Measurements from ENCODE around the gene STXBP5L. TPM values are rescaled to one million over a fixed set of nuclear protein-coding genes. Genes with fewer than 3 reads are reported as not detected.
"Not testable (repeated sequence)": the region's sequence is repeated elsewhere in the genome, so short reads cannot be mapped to it uniquely, and the experiment has no call there.

Gene STXBP5L
- total RNA-seq, 2 donors from 2014 or later, result under 0.01 to 0.78 TPM

GRCh38 chr3:121072133-121072532 lies 164.1 kb downstream of the STXBP5L start:
- intact Hi-C loops (cut with DNase I), result no loop called here
- DNase-seq (no peak), ATAC-seq (no peak)
- 38 to 44% methylated on average over 6 of the region's 6 CpGs for WGBS, 2 donors
- Histone ChIP-seq H3K4me3 (no peak overlapping the region), H3K27me3 (no peaks in the 10 kb centered on the region), H3K9me3 (no peaks in the 10 kb centered on the region), H3K4me1 (no peaks in the 10 kb centered on the region), H3K36me3 (replicated peaks in 1 of 2; ENCODE audit: insufficient read depth in 1 of 2, low read depth in 2 of 2) (no peaks in the 10 kb centered on the region), H3K27ac (no peak overlapping the region)
- no peak for TF ChIP-seq POLR2A (IDR thresholded peaks at IDR 0.05)
- TF ChIP-seq, protein P1, sequence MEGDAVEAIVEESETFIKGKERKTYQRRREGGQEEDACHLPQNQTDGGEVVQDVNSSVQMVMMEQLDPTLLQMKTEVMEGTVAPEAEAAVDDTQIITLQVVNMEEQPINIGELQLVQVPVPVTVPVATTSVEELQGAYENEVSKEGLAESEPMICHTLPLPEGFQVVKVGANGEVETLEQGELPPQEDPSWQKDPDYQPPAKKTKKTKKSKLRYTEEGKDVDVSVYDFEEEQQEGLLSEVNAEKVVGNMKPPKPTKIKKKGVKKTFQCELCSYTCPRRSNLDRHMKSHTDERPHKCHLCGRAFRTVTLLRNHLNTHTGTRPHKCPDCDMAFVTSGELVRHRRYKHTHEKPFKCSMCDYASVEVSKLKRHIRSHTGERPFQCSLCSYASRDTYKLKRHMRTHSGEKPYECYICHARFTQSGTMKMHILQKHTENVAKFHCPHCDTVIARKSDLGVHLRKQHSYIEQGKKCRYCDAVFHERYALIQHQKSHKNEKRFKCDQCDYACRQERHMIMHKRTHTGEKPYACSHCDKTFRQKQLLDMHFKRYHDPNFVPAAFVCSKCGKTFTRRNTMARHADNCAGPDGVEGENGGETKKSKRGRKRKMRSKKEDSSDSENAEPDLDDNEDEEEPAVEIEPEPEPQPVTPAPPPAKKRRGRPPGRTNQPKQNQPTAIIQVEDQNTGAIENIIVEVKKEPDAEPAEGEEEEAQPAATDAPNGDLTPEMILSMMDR (IDR thresholded peaks at IDR 0.05), result no peak

DNA sequence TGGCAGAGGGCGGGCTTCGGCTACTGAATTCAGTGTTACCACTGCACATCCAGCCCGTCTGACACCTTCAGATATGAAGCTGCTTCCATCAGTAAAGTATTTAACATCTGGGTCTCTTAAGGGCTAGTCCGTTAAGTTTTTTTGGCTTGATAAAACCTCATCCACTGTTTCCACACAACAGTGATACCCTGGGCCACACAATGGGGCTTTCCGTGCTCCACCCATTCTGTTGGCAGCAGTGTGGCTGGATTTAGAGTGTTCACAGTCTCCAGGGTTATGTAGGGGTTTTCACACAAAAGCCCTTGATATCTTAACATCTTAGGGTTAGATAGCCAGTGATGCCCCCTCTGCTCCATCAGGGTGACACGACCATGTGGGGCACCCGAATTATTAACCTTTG lies 165.0 kb downstream of the STXBP5L start:
- intact Hi-C loops (cut with DNase I), result no loop called here
- Histone ChIP-seq H3K27me3 (no peaks in the 10 kb centered on the region), H3K4me1 (no peaks in the 10 kb centered on the region), H3K9me3 (no peaks in the 10 kb centered on the region), H3K27ac (no peak overlapping the region), H3K36me3 (replicated peaks in 1 of 2; ENCODE audit: insufficient read depth in 1 of 2, low read depth in 2 of 2) (no peaks in the 10 kb centered on the region), H3K4me3 (no peak overlapping the region)
- DNase-seq (no peak), ATAC-seq (no peak)
- TF ChIP-seq POLR2A (IDR thresholded peaks at IDR 0.05), result no peak
- TF ChIP-seq, protein P1 (IDR thresholded peaks at IDR 0.05), result no peak
- 87 to 88% methylated on average over 7 of the region's 7 CpGs for WGBS, 2 donors

DNA sequence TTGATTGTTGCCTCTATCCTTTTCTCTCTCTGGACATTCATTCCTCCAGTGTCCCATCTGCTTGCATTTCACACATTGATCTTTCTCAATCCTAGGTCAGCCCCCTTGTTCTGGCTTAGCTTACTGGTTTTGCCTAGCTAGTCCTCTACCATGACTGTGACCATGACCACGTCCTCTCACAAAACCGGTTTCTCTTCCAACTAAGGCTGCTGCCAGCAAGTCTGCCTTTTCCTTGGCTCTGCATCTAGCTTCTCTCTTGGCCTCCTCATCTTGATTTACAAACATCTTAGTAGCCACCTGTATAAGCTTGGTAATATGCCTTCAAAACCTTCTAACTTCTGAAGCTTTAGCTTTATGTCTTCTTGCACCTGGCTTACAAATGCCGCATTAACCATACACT lies 167.2 kb downstream of the STXBP5L start:
- TF ChIP-seq, protein P1 (IDR thresholded peaks at IDR 0.05), result no peak
- no peak for TF ChIP-seq POLR2A (IDR thresholded peaks at IDR 0.05)
- H3K27ac ChIP-seq, result no peak overlapping the region

DNA sequence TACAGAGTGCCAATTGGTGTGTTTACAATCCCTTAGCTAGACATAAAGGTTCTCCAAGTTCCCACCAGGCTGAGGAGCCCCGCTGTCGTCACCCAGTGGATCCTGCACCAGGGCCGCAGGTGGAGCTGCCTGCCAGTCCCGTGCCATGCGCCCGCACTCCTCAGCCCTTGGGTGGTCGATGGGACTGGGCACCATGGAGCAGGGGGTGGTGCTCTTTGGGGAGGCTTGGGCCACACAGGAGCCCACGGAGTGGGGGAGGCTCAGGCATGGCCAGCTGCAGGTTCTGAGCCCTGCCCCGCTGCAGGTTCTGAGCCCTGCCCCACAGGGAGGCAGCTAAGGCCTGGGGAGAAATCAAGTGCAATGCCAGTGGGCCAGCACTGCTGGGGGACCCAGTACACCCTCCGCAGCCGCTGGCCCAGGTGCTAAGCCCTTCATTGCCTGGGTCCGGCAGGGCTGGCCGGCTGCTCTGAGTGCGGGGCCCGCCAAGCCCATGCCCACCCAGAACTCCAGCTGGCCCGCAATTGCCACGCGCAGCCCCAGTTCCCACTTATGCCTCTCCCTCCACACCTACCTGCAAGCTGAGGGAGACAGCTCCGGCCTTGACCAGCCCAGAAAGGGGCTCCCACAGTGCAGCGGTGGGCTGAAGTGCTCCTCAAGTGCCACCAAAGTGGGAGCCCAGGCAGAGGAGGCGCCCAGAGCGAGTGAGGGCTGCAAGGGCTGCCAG lies 170.5 kb downstream of the STXBP5L start:
- DNase-seq; H3K4me1 ChIP-seq; H3K27ac ChIP-seq; H3K27me3 ChIP-seq; intact Hi-C loops (cut with DNase I); H3K36me3 ChIP-seq (replicated peaks in 1 of 2; ENCODE audit: insufficient read depth in 1 of 2, low read depth in 2 of 2); H3K9me3 ChIP-seq; ATAC-seq; H3K4me3 ChIP-seq: not testable (repeated sequence)
- 85 to 91% methylated on average over 5 to 18 of the region's 22 CpGs for WGBS, 2 donors

More for the DNA sequence above, 167.2 kb downstream of the STXBP5L start:
- Histone ChIP-seq H3K36me3 (replicated peaks in 1 of 2; ENCODE audit: insufficient read depth in 1 of 2, low read depth in 2 of 2) (no peaks in the 10 kb centered on the region), H3K4me1 (no peaks in the 10 kb centered on the region), H3K4me3 (no peak overlapping the region), H3K27me3 (no peaks in the 10 kb centered on the region), H3K9me3 (peaks cover 0 to 8% (median 0%) of the 10 kb centered on the region in 3 donors)
- intact Hi-C loops (cut with DNase I), result no loop called here
- WGBS, 2 donors, result 65 to 78% methylated on average over 3 of the region's 3 CpGs
- ATAC-seq (no peak), DNase-seq (no peak)

DNA sequence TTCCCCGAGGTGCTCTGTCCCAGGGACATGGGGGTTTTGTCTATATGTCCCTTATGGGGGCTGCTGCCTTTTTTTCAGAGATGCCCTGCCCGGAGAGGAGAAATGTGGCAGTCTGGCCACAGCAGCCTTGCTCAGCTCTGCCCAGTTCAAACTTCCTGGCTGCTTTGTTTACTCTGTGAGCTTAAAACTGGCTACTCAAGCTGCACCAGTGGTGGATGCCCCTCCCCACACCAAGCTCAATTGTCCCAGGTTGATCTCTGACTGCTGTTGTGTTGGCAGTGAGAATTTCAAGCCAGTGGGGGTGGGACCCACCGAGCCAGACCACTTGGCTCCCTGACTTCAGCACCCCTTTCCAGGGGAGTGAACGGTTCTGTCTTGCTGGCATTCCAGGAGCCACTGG lies 188.9 kb downstream of the STXBP5L start:
- Histone ChIP-seq H3K36me3 (replicated peaks in 1 of 2; ENCODE audit: insufficient read depth in 1 of 2, low read depth in 2 of 2) (no peaks in the 10 kb centered on the region), H3K27ac (no peak overlapping the region), H3K4me3 (no peak overlapping the region), H3K27me3 (no peaks in the 10 kb centered on the region), H3K4me1 (no peaks in the 10 kb centered on the region), H3K9me3 (no peaks in the 10 kb centered on the region)
- 12 to 20% methylated on average over 4 of the region's 4 CpGs for WGBS, 2 donors
- no peak for ATAC-seq
- no peak for DNase-seq
- TF ChIP-seq, protein P1 (IDR thresholded peaks at IDR 0.05), result no peak
- no peak for TF ChIP-seq POLR2A (IDR thresholded peaks at IDR 0.05)
- intact Hi-C loops (cut with DNase I), result no loop called here

GRCh38 chr3:121111086-121111485 lies 203.1 kb downstream of the STXBP5L start:
- H3K9me3 ChIP-seq; H3K27me3 ChIP-seq; DNase-seq; H3K27ac ChIP-seq; H3K4me3 ChIP-seq; ATAC-seq; intact Hi-C loops (cut with DNase I); H3K4me1 ChIP-seq; H3K36me3 ChIP-seq (replicated peaks in 1 of 2; ENCODE audit: insufficient read depth in 1 of 2, low read depth in 2 of 2): not testable (repeated sequence)
- WGBS, 2 donors, result 49 to 52% methylated on average over 2 of the region's 2 CpGs
